DMS 273 treated with DMSO at 0.1 percent for 48 hours (cell line): ENCODE results near the gene EEPD1.

Experiments used
- DNase-seq: peaks from one replicate; lab custom pipeline; 2025; lab: John Stamatoyannopoulos, UW

Gene EEPD1

GRCh38 chr7:36260481-36260880 lies 107.4 kb downstream of the EEPD1 start:
- no peak for DNase-seq

GRCh38 chr7:36261019-36261754 lies 108.1 kb downstream of the EEPD1 start:
- no peak for DNase-seq

- no peak for DNase-seq
Observed at GRCh38 chr7:36262309-36263094, 109.4 kb downstream of the EEPD1 start.

- no peak for DNase-seq
Observed at GRCh38 chr7:36263095-36263484, 110.0 kb downstream of the EEPD1 start.

GRCh38 chr7:36264123-36264801 lies 111.2 kb downstream of the EEPD1 start:
- no peak for DNase-seq

GRCh38 chr7:36264913-36265516 lies 112.0 kb downstream of the EEPD1 start:
- DNase-seq: no peak

- no peak for DNase-seq
Observed at GRCh38 chr7:36265680-36266079, 112.6 kb downstream of the EEPD1 start.

GRCh38 chr7:36266190-36266589 lies 113.1 kb downstream of the EEPD1 start:
- no peak for DNase-seq

GRCh38 chr7:36266683-36267082 lies 113.6 kb downstream of the EEPD1 start:
- DNase-seq: no peak

- DNase-seq: no peak
Observed at GRCh38 chr7:36272211-36272566, 119.1 kb downstream of the EEPD1 start.

GRCh38 chr7:36272567-36273269 lies 119.7 kb downstream of the EEPD1 start:
- DNase-seq: no peak

- no peak for DNase-seq
Observed at GRCh38 chr7:36273836-36274235, 120.8 kb downstream of the EEPD1 start.

- no peak for DNase-seq
Observed at GRCh38 chr7:36275735-36276284, 122.8 kb downstream of the EEPD1 start.

GRCh38 chr7:36276428-36277248 lies 123.6 kb downstream of the EEPD1 start:
- no peak for DNase-seq

- no peak for DNase-seq
Observed at GRCh38 chr7:36277249-36277542, 124.1 kb downstream of the EEPD1 start.

- DNase-seq: no peak
Observed at GRCh38 chr7:36278069-36278619, 125.1 kb downstream of the EEPD1 start.

GRCh38 chr7:36278620-36279172 lies 125.6 kb downstream of the EEPD1 start:
- no peak for DNase-seq

GRCh38 chr7:36279200-36279925 lies 126.3 kb downstream of the EEPD1 start:
- DNase-seq: no peak

- DNase-seq: no peak
Observed at GRCh38 chr7:36279926-36280315, 126.9 kb downstream of the EEPD1 start.
